Activated CD8-positive, alpha-beta memory T cell treated with anti-CD3 and anti-CD28 coated beads, Interleukin-2, amount 50 U/mL, for 24 hours (primary cell): Measurements from ENCODE around the gene TMEFF2.
"Not testable (repeated sequence)": the region's sequence is repeated elsewhere in the genome, so short reads cannot be mapped to it uniquely, and the experiment has no call there.

Source experiments
- DNase-seq: peaks from one replicate; pipeline ENCODE4 v3.0.0-alpha.2; 2020; ENCODE audit errors: extremely low read depth

The TMEFF2 gene

GRCh38 chr2:191931329-191931728, 263.4 kb downstream of the TMEFF2 start:
- no peak for DNase-seq

DNA sequence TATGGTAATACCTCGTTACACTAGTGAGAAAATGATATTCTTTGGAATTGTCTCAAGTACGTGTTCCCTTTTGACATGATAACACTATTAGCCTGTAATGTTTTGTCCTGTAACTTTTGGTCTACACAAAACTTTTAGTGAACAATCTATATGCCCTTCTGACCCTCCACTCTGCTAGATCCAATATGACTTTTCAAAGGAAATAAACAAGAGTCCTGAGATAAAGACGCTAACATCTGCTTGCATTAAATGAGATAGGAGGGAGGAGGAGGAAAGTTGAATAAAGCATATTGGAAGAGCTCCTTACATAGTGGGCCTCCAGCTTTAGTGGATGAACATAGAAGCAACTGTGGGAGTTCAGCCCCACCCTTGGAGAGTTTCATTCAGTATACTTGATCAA, 264.5 kb downstream of the TMEFF2 start:
- no peak for DNase-seq

- DNase-seq, result no peak
Observed at GRCh38 chr2:191929288-191929687, 265.4 kb downstream of the TMEFF2 start.

- no peak for DNase-seq
Observed at GRCh38 chr2:191927991-191928390, 266.7 kb downstream of the TMEFF2 start.

- DNase-seq, result no peak
Observed at GRCh38 chr2:191927319-191927867, 267.3 kb downstream of the TMEFF2 start.

DNA sequence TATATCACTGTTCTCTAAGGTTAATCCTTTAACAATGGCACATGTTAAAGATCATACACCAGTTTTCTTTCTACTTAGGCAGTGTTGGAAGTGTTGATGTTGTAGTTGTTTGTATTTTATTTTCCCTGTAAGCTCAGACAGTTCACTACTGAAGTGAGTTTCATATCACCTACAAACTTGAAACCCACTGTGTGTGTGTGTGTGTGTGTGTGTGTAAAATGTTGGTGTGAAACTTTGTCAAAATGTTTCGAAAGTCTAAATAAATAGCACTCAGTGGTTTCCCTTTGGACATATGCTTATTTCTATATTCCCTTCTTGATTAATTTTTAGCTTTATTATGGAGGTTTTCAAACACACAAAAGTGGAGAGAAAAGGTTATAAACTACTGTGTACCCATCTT, 268.1 kb downstream of the TMEFF2 start:
- no peak for DNase-seq

DNA sequence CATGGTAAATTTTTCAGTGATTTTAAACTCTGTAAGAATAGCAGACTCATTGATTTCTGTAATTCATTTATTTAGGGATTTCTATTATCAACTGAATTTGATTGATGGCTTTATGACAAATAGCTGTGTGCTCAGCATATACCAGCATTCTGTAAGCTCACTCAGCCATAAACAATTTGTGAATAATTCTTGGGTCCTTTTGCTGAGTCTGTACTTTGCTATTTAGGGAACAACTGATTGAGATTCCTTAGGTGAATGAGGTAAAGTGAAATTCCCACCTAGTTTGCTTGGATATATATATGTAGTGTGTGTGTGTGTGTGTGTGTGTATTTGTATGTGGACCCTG, 271.1 kb downstream of the TMEFF2 start:
- no peak for DNase-seq

- no peak for DNase-seq
Observed at GRCh38 chr2:191922736-191923651, 271.7 kb downstream of the TMEFF2 start.

GRCh38 chr2:191921650-191922049, 273.1 kb downstream of the TMEFF2 start:
- DNase-seq, result not testable (repeated sequence)

DNA sequence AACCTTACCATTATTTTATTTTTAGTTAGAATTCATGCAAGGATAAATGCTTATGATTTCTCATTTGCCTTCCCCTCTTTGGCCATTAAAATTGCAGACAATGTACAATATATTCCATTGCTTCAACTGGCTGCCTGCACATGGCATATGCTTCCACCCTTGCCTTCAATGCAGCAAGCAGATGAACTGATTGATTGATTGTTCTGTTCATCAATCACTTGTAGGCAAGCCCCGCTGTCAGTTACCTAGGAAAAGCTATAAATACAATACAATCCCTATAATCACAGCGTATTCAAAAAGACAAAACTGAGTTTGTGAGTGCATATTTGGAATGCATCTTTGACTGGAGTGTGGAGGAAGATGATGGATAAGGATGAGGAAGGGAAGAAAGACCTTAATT, 274.2 kb downstream of the TMEFF2 start:
- DNase-seq, result no peak

GRCh38 chr2:191917967-191918651, 276.6 kb downstream of the TMEFF2 start:
- DNase-seq, result no peak

DNA sequence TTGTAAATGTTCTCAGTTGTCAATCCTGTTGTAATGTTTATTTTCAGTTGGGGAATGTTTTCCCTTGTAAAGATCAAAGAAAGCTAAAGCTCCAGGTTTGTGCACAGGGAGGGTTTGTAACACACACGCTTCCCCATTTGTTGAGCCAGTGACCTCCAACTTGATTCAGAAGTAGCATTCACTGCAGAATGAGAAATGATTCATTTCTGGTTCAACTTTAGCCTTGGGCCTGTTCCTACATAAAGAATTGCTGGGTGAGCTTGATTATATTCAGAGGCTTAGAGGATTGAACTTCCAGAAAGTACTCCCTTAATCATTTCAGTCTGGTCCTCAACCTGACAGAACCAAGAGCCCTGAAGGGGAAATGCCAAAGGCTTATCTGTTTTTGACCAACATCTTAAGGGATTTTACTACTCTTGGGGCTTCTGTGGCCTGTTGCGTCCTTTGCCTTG, 277.3 kb downstream of the TMEFF2 start:
- no peak for DNase-seq

DNA sequence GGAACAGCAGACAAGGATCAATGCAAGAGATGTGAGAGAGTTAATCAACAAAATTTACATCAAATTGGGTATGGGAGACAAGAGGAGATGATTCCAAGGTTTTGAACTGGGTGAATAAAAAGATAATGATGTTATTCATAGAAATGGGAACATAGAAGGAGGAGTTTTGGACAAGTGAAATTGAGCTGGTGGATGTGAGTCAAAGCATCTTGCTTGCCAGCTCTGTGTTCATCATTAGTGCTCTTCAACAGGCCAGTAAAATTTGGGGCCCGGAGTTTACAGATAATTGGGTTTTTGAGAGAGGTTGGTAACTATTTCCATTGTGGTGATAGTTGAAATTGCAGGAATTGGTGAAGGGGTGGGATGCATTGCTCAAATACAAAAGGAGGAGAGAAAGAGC, 277.9 kb downstream of the TMEFF2 start:
- DNase-seq, result no peak

GRCh38 chr2:191915750-191916149, 279.0 kb downstream of the TMEFF2 start:
- no peak for DNase-seq

DNA sequence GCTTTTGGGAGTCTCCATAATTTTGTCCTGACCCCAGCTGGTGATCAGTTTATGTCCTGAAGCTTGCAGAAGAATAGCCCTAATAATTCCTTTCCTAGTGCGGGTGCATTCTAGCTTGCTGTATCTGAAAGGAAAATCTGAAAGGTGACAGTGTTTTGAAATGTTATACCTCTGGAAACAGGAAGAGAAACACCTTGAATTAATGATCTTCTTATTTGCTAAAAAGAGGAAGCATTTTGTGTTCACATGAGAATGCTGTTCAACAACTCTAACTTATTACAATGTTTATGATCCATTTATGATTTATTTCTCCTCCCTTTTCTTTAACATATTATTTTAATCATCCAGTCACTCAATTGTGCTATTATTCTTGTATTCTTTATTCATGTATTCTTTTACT, 280.9 kb downstream of the TMEFF2 start:
- no peak for DNase-seq

DNA sequence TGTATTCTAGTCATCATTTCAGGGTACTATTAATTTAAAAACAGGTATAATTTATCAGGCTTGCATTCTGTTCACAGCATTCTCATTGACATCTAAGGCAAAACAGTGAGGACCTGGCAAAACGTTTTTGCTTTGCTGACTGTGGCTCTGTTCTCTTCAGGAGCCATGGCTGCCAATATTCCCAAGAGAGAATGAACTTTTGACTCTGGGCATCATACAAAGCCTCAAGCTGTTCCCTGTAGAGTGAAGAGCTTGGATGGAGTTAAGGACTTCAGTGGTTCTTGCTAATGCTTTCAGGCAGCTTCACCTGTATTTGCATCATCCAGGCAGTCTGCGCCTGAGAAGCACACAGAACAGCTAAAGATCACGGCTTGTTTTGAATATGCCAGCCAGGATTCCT, 282.0 kb downstream of the TMEFF2 start:
- DNase-seq, result no peak

- DNase-seq, result no peak
Observed at GRCh38 chr2:191910518-191910917, 284.2 kb downstream of the TMEFF2 start.

- DNase-seq, result no peak
Observed at GRCh38 chr2:191908874-191909273, 285.9 kb downstream of the TMEFF2 start.

DNA sequence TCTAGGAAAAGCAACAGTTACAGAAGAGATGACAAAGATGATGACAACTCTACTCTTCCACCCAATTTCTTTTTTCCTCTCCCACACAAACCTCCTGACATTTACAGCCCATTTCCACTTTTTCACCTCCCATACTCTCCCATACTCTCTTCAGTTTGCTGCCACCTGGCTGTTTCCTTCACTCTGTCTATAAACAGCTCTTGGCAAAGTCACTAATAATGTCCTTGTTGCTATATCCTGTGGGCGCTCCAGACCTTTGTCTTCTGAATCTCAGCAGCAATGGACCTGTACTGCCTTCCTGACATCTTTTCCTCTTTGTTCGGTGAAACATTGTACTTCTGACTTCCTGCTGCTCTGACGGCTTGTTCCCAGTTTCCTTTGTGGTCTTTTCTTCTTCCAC, 287.2 kb downstream of the TMEFF2 start:
- DNase-seq, result no peak

GRCh38 chr2:191907091-191907490, 287.6 kb downstream of the TMEFF2 start:
- DNase-seq, result no peak

GRCh38 chr2:191905336-191905735, 289.4 kb downstream of the TMEFF2 start:
- DNase-seq, result no peak

GRCh38 chr2:191901031-191901430, 293.7 kb downstream of the TMEFF2 start:
- DNase-seq, result no peak

DNA sequence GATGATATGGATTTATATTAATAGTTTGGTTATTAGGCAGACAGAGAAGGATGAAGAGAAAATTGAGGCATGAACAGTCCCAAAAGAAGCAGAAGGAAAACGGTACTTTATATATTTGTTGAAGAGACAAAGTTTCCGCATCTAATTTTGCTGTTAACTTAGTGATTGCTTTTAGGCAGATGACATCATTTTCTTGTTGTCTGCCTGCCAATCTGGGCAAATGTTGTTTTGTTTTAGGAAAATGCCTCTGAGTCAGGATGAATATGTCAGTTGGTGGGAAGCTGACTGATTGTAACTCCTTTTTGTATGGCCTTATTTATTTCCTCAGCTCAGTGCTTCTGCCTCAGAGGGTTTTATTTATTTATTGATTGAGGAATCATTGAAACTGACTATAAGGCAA, 295.3 kb downstream of the TMEFF2 start:
- DNase-seq, result no peak
